HG03159 (cell line): Measurements from ENCODE around the gene PDE6D.

Experiments used
- ATAC-seq: cut with Tn5 transposase; IDR thresholded peaks from one replicate; pipeline ENCODE4 v1.9.1; 2021; ENCODE audit warnings: mild to moderate bottlenecking, moderate library complexity; ENCODE audit not compliant: unreplicated experiment

Gene PDE6D

GRCh38 chr2:231708773-231709635 lies 72.1 kb downstream of the PDE6D start:
- ATAC-seq = no peak

DNA sequence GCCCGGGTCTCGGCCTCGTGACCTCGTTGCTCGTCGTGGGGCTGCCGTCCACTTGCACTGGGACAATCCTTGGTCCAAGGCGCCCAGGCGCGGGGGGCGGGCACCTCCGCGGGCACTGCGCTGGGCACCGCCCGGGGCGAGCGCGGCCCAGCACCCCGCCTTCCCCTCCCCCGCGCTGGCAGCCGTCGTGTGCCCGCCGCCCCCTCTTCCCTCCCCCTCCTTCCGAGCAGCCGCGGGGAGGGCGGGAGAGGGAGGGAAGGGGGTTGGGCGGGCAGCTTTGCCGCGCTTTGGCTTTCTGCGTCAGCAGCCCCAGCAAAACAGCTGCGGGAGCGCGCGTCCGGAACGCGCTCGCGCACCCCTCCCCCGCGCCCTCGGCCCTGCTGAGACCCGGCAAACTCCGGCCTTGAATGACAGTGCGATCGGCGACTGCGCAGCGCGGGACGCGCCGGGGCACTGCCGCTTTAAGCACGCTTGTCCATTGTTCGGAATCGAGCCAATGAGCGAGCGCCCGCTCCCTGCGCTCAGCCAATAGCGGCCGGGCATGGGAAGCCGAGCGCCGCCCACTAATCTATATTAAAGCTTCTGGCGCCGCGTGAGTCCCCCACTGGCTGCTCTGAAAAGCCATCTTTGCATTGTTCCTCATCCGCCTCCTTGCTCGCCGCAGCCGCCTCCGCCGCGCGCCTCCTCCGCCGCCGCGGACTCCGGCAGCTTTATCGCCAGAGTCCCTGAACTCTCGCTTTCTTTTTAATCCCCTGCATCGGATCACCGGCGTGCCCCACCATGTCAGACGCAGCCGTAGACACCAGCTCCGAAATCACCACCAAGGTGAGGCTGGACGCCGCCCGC lies 72.9 kb downstream of the PDE6D start, which contains the start of gene PTMA:
TSS of gene PTMA (plus strand) at position 599 of the 846 bp plus-strand sequence. CDS start at position 781, 182 bp downstream.
- peak; percentile 52 for ATAC-seq

DNA sequence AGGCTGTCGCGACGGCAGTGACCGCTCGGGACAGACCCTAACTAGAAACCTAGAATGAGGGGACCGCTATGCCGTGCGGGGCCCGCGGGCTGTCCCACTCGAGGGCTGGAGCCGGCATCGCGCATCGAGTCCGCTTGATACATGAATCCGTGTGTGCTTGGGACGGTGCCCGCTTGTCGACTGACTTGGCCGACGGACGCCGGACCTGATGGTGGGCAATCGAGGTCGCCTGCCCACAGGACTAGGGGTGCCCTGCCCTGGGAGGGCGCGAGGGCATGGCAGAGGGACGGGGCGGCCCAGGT lies 73.5 kb downstream of the PDE6D start:
- ATAC-seq = no peak

DNA sequence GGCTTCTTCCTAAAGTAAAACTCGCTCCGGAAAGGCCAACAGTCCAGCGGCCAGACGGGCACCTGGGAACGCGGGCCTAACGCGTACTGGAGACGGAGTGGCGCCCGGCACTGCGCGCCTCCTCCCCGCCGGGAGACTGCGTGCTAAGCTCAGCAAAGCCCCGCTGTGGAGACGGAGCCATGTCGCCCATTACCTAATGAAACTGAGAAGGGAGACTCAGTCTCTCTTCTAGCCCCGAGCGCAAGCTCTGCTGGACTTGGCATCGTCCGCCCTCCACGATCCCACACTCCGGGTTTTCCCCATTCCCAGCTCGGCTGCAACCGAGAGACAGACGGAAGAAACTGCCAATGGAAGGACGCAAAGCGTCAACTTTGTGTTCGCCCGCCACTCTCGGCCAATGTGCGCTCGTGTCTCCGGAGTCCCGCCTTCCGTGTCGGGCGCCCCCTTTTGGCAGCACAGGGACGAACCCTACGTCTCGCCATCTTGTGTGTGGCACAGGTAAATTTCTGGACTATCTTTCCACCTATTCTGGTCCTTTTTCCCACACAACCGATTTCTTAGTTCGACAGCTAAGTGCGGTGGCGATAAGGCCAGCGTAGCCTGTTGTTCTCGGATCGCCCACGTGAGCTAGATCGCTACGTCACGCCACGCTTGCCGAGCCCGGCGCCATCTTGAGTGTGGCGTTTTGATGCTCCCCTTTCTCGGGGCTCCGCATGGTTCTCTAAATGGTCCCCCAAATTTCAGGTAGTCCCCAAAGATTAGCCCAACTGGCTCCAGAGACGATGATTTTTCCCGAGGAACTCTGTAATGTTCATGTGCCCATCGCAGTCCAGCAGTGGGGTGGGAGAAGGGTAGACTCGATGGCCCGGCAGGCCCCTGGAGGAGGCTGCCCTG lies 74.1 kb downstream of the PDE6D start:
- peak; percentile 39 for ATAC-seq

DNA sequence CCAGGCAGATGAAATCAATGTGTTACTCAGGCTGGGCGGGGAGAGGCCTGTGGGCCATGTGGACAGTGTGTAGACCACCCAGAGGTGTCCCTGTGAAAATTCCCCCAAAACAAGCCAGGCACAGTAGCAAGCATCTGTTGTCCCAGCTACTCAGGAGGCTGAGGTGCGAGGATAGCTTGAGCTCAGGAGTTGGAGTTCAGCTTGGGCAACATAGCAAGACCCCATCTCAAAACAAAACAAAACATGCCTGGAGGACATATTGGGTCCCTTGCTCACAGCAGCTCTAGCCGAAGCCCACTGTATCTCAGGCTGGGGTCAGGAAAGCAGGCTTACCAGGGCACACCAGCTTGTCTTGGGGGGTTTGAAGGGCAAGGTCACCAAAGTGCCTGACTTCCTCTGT lies 77.1 kb downstream of the PDE6D start:
- no peak for ATAC-seq

GRCh38 chr2:231701456-231702373 lies 79.4 kb downstream of the PDE6D start:
- no peak for ATAC-seq

DNA sequence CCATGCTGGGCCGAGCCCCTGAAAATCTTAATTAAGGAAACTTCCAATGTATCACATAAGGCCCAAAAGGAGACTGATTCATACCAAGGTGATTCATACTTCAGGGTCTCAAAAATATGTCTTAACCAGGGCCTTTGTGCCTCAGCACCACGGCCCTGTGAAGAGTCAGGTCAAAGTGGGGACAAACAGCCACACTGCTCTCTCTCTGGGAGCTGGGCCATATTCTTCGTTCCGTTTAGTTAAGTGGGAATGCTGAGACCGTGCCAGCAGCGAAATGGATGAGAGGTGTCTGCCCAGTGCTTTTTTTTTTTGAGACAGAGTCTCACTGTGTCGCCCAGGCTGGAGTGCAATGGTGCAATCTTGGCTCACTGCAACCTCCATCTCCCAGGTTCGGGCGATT lies 82.1 kb downstream of the PDE6D start:
- ATAC-seq = no peak

- no peak for ATAC-seq
These were observed 85.1 kb downstream of the PDE6D start for GRCh38 chr2:231696004-231696367.

DNA sequence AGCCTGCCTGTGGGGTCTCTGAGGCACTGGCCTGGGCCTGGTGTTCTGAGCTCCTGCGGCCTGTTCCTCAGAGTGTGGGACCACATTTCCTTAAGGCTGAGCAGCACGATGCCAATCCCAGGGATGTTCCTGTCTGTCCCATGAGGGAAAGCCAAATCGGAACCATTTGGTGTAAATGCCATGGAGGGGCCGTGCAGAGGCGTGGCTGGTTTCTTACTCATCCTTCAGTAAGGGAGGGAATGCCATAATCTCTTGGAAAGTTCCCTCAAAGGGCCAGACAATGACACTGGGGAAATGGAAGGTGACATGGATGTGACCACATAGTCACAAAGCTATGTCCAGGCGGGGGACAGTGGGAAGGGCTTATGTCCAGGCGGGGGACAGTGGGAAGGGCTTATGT lies 87.1 kb downstream of the PDE6D start:
- no peak for ATAC-seq

DNA sequence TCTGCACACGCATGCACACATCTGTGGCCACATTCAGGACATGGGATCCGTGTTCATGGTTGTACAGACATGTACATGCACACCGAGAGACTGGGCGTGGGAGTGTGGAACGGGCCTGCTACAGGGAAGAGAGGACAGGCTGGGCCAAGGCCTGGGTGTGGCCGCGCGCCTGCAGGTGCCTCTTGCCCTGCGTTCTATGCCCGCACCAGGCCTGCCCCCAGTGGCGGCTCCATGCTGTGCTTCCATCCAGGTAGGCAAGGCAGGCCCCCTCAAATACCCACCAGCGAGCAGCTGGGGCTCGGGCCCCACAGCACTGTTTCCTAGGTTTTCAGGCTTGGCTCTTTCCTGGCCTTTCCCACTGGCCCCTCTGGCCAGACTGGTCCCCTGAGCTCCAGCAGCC lies 88.2 kb downstream of the PDE6D start:
- ATAC-seq = no peak

- ATAC-seq = no peak
These were observed 89.8 kb downstream of the PDE6D start for GRCh38 chr2:231691251-231691772.

GRCh38 chr2:231689124-231689893 lies 91.8 kb downstream of the PDE6D start:
- ATAC-seq = no peak

DNA sequence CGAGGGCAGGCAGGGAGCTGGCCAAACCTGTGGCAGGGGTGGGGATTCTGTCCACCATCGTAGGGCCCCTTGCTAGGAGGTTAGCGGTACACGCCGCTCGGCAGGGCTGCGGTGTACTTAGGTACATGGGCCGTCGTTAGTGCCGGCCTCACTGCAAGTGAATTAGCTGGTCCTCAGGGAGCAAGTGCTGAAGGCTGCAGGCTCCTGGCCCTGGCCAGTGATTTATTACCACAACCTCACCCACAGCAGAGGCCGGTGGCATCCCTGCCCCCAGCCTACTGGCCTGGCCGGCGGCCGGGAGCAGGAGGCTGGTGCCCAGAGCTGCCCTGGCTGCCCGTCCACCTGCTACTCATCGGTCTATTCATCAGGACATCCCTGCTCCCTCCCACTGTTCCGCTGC lies 92.4 kb downstream of the PDE6D start:
- ATAC-seq = no peak

DNA sequence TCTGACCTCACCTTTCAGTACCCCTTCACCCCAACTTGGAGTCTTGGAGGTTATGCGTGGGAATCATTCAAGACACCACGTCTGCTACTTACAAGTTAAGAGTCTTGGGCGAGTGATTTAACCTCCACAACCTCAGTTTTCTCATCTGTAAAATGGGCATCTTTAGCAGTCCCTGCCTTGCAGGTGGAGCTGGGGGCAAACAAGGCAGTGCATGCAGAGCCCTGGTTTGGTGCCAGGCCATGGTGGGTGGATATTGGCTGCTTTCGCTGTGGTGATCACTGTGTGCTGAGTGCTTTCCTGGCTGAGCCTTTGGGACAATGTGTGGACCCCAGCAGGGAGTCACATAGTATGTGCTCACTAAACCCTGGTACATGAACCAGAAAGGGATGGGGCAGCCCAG lies 93.1 kb downstream of the PDE6D start:
- no peak for ATAC-seq

DNA sequence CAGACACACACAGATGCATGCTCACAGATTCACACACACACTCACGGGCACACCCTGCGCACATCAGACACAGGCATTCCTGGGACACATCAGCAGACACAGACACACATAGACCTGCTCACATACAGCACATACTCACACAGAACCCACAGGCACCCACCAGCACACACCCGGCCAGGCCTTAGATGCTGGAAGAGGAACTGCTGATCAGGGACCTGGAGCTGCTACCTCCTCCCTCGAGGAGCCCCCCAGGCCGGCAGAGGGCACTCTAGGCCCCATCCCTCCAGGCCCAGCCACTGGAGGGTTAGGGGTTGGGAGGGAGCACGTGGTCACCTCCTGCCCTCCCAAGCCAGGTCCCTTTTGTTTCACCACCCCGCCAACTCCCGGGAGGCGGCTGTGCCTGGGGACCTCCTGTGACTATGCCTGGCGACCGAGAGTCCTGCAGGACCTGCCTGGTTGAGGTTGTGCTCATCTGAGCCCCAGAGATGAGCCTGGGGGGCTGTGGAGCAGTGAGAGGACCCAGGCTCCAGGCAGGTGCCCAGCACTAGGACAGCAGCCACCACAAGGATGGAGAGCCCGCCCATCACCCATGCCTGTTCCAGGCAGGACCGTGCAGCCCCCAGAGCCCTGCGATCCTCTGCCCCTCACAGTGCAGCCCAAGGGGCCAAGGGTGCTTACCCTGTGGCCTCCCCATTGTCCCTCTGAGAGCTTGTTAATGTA lies 93.8 kb downstream of the PDE6D start:
- ATAC-seq = peak; percentile 66

DNA sequence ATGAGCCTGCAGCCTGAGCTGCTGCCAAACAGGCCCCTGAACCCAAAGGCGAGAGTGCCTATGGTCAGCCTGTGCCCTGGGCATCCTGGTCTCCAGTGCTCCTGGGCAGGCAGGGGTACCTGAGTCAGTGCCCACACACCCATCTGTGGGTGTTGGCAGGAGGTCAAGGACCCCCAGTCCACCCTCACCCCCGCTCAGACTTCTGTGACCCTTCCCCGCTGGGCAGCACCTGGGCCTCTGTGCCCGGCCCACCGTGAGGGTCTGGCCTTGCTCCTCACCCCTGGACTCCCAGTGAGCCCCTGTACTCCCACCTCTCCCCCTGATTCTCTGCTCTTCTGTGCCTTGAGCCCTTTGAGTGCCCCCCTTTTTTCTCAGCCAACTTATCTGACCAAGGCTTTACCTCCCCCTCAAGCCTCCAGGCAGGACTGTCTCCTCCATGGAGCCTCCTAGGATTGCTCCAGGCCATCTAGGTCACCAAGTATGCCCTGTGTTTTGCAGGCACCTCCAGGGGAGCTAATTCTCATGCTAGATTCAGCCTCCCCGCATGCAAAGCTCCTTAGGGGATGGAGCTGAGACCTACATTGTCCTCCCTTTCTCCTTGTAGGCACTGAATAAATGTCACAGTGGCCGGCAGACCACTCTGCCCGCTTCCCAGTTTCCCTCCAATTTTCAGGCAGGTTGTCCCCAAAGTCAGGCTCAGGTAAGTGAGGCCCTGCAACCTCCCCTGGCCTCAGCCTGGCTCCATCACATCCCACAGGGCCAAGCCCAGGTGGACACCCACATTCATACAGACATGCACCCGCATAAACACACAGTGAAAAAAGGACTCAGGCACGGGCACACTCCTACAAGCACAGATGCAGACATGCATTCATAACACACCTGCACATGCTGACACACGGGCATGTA lies 94.6 kb downstream of the PDE6D start:
- ATAC-seq = no peak
